CD4-positive, alpha-beta memory T cell (primary cell): ENCODE data around the gene PDLIM7. TPM values are rescaled to one million over a fixed set of nuclear protein-coding genes. Genes with fewer than 3 reads are reported as not detected.

Experiments used
- CTCF ChIA-PET: fragments of 350-600 bp; sonication (Branson Sonifier 250); formaldehyde crosslinking; loops from one replicate; lab custom pipeline; 2021; ENCODE audit warnings: inconsistent platforms; ENCODE audit not compliant: partially characterized antibody; lab: Charles Lee
- POLR2A ChIA-PET: fragments of 350-600 bp; sonication (Branson Sonifier 250); formaldehyde crosslinking; loops from one replicate; lab custom pipeline; 2021; ENCODE audit not compliant: partially characterized antibody; lab: Charles Lee
- DNase-seq, 5 donors: peaks; one replicate each; pipeline versions ENCODE4 v3.0.0 to v3.0.0-alpha.2; 2020 to 2022; ENCODE audit warnings: mixed read lengths in 1 of 5
- H3K27ac ChIP-seq: one replicate; pipeline ENCODE4 v1.7.0; 2013; ENCODE audit warnings: low read depth, low read length
- H3K27me3 ChIP-seq: 2 replicates; pipeline ENCODE4 v1.7.0; 2013; ENCODE audit warnings: mild to moderate bottlenecking, low read length, moderate library complexity; ENCODE audit not compliant: insufficient read depth
- H3K36me3 ChIP-seq: 2 replicates; pipeline ENCODE4 v1.7.0; 2013; ENCODE audit warnings: mild to moderate bottlenecking, low read length, moderate library complexity; ENCODE audit not compliant: insufficient read depth
- H3K4me1 ChIP-seq: 2 replicates; pipeline ENCODE4 v1.7.0; 2013; ENCODE audit warnings: mild to moderate bottlenecking, low read length, moderate library complexity; ENCODE audit not compliant: insufficient read depth
- H3K4me3 ChIP-seq, 2 donors: one replicate each; pipeline ENCODE4 v1.7.0; 2013; ENCODE audit warnings: low read length in 2 of 2, mild to moderate bottlenecking in 1 of 2
- H3K9me3 ChIP-seq, 2 donors: one replicate each; pipeline ENCODE4 v1.7.0; 2013; ENCODE audit warnings: low read length in 2 of 2, control low read depth in 1 of 2; ENCODE audit not compliant: control insufficient read depth in 1 of 2
- H3K27ac Mint-ChIP-seq, 7 donors: one replicate each; pipeline ENCODE4 v1.8.0; 2020 to 2021; ENCODE audit warnings: mixed read lengths in 7 of 7, mild to moderate bottlenecking in 6 of 7, inconsistent platforms in 3 of 7, moderate library complexity in 3 of 7
- H3K27me3 Mint-ChIP-seq, 2 donors: one replicate each; pipeline ENCODE4 v1.8.0; 2020 to 2021; ENCODE audit warnings: mixed read lengths in 2 of 2
- H3K36me3 Mint-ChIP-seq, 2 donors: one replicate each; pipeline ENCODE4 v1.8.0; 2020 to 2021; ENCODE audit warnings: mixed read lengths in 2 of 2, inconsistent platforms in 1 of 2, mild to moderate bottlenecking in 1 of 2
- H3K4me1 Mint-ChIP-seq, 4 donors: one replicate each; pipeline ENCODE4 v1.8.0; 2020 to 2021; ENCODE audit warnings: mixed read lengths in 4 of 4, mild to moderate bottlenecking in 1 of 4
- H3K4me3 Mint-ChIP-seq, 8 donors: one replicate each; pipeline ENCODE4 v1.8.0; 2020 to 2021; ENCODE audit warnings: mixed read lengths in 8 of 8, mild to moderate bottlenecking in 7 of 8, moderate library complexity in 6 of 8, inconsistent platforms in 3 of 8
- H3K9me3 Mint-ChIP-seq, 8 donors: one replicate each; pipeline ENCODE4 v1.8.0; 2020 to 2021; ENCODE audit warnings: mixed read lengths in 8 of 8, mild to moderate bottlenecking in 5 of 8, inconsistent platforms in 3 of 8, moderate library complexity in 1 of 8
- intact Hi-C: fragments of 100-400 bp; cut with micrococcal nuclease; formaldehyde crosslinking; loops from one replicate; pipeline ENCODE4 v1.15.1; 2023
- polyA plus RNA-seq, 2 donors: library from polyadenylated mRNA; unstranded; fragments of 300-500 nt; fragmentation: Illumina TruSeq; gene quantifications; one replicate each; pipeline ENCODE4 v1.2.3, GENCODE V29; 2021
- total RNA-seq, 2 experiments: library from RNA; stranded (reverse); gene quantifications; one replicate each; pipeline ENCODE4 v1.2.3, GENCODE V29; 2021

Gene PDLIM7
- total and polyA plus RNA-seq, 4 experiments from 2014 or later: 3.3 to 7.3 (median 4.6) TPM

- Histone ChIP-seq H3K9me3 (no peaks in the 10 kb centered on the region), H3K27ac (peak within 1 kb of the TSS; percentile 71), H3K4me3 (peak within 1 kb of the TSS; percentile 88 to 93), H3K27me3 (no peaks in the 10 kb centered on the region), H3K4me1 (peaks cover 37% of the 10 kb centered on the region), H3K36me3 (peaks cover 33% of the 10 kb centered on the region)
- H3K9me3 Mint-ChIP-seq: no peaks in the 10 kb centered on the region
- intact Hi-C loops: loop anchor here (1.0 to 2.0 kb wide), 4 partner anchors 20 to 83 kb away; partner anchors contain the start of genes B4GALT7, FAM193B, PDLIM7 and TMED9
- H3K27ac Mint-ChIP-seq: peak within 1 kb of the TSS; percentile 82 to 99 (median 95)
- H3K4me3 Mint-ChIP-seq: peak within 1 kb of the TSS; percentile 93 to 100 (median 96)
- CTCF ChIA-PET: interaction anchor here (1.1 to 2.1 kb wide), 7 partner anchors 16 to 207 kb away, joined by 3 to 13 read pairs (median 3); no protein-coding TSS in a partner anchor
- POLR2A ChIA-PET: interaction anchor here (0.8 to 3.1 kb wide), 8 partner anchors 16 to 213 kb away, joined by 3 to 11 read pairs (median 4); partner anchors contain the start of genes B4GALT7, LMAN2, PDLIM7 and PRELID1
- peaks cover 21 to 52% of the 10 kb centered on the region in 2 donors for H3K36me3 Mint-ChIP-seq
- H3K27me3 Mint-ChIP-seq: no peaks in the 10 kb centered on the region
- peaks cover 31 to 62% (median 43%) of the 10 kb centered on the region in 4 donors for H3K4me1 Mint-ChIP-seq
- DNase-seq: peak; percentile 95 to 97 (median 95)
Measured at GRCh38 chr5:177516601-177517568, 19.5 kb upstream of the PDLIM7 start, which contains the start of gene DDX41. TSS of gene DDX41 (minus strand) at chr5:177516961. CDS start at chr5:177516945, 16 bp downstream.

DNA sequence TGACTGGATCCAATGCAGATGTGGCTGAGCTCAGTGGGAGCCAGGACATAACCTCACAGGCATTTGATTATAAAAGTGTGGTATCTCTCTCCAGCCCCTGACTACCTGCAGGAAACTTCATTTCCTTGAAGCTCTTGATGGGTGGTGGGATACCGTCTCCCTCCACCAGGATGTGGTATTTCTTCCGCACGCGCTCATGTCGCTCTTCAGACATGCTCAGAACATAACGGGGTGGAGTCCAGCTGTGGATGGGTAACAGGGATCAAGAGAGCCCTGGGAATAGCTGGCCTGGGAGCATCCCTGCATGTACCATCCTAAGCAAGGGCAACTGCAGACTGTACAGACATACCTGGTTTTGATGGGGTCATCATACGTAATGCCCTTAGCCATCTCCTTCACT is 18.2 kb upstream of the PDLIM7 start:
- H3K27me3 Mint-ChIP-seq: no peaks in the 10 kb centered on the region
- Histone ChIP-seq H3K4me1 (peaks cover 29% of the 10 kb centered on the region), H3K27ac (peak overlapping the region; percentile 71), H3K27me3 (no peaks in the 10 kb centered on the region), H3K4me3 (peak overlapping the region; percentile 88 to 93), H3K9me3 (no peaks in the 10 kb centered on the region), H3K36me3 (peaks cover 42% of the 10 kb centered on the region)
- intact Hi-C loops: no loop called here
- H3K9me3 Mint-ChIP-seq: no peaks in the 10 kb centered on the region
- peaks cover 28 to 50% (median 34%) of the 10 kb centered on the region in 4 donors for H3K4me1 Mint-ChIP-seq
- H3K36me3 Mint-ChIP-seq: peaks cover 27 to 52% of the 10 kb centered on the region in 2 donors
- CTCF ChIA-PET: interaction anchor here (1.1 to 2.1 kb wide), 5 partner anchors 14 to 206 kb away, joined by 3 to 13 read pairs (median 4); no protein-coding TSS in a partner anchor
- H3K4me3 Mint-ChIP-seq: peak overlapping the region; percentile 93 to 100 (median 96)
- peak overlapping the region in 5 of 7 donors; percentile 15 to 96 (median 72) for H3K27ac Mint-ChIP-seq
- no peak for DNase-seq
- POLR2A ChIA-PET: interaction anchor here (1.1 to 3.1 kb wide), 4 partner anchors 9 to 77 kb away, joined by 4 to 11 read pairs (median 8); partner anchors contain the start of gene PDLIM7

- Histone ChIP-seq H3K27ac (no peak overlapping the region), H3K4me1 (peaks cover 26% of the 10 kb centered on the region), H3K4me3 (no peak overlapping the region), H3K36me3 (peaks cover 42% of the 10 kb centered on the region), H3K27me3 (no peaks in the 10 kb centered on the region), H3K9me3 (no peaks in the 10 kb centered on the region)
- peak overlapping the region in 1 of 8 donors; percentile 68 for H3K4me3 Mint-ChIP-seq
- DNase-seq: no peak
- peaks cover 23 to 39% (median 28%) of the 10 kb centered on the region in 4 donors for H3K4me1 Mint-ChIP-seq
- intact Hi-C loops: no loop called here
- peak overlapping the region in 1 of 7 donors; percentile 11 for H3K27ac Mint-ChIP-seq
- CTCF ChIA-PET: no interaction called here
- POLR2A ChIA-PET: no interaction called here
- H3K9me3 Mint-ChIP-seq: no peaks in the 10 kb centered on the region
- no peaks in the 10 kb centered on the region for H3K27me3 Mint-ChIP-seq
- H3K36me3 Mint-ChIP-seq: peaks cover 24 to 45% of the 10 kb centered on the region in 2 donors
Measured at GRCh38 chr5:177514541-177514940, 17.1 kb upstream of the PDLIM7 start.

DNA sequence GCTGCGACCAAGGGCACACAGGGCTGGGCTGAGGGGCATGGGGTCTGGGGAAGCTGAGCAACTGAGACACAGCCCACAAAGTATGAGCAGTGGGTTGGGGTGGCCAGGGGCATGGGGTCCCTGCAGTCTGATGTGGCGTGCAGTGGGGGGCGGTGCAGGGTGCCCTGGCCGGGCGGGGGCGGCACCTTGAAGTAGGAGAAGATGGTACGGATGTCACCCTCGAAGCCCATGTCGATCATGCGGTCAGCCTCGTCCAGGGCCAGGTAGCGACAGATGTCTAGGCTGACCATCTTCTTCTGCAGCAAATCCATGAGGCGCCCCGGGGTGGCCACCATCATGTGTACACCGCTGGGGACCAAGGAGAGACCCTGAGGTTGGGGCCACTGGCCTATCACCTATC is 16.1 kb upstream of the PDLIM7 start:
- Histone ChIP-seq H3K9me3 (no peaks in the 10 kb centered on the region), H3K4me3 (no peak overlapping the region), H3K27ac (no peak overlapping the region), H3K36me3 (peaks cover 42% of the 10 kb centered on the region), H3K4me1 (peaks cover 17% of the 10 kb centered on the region), H3K27me3 (no peaks in the 10 kb centered on the region)
- Mint-ChIP-seq H3K4me3 (no peak overlapping the region), H3K4me1 (peaks cover 19 to 32% (median 25%) of the 10 kb centered on the region in 4 donors), H3K36me3 (peaks cover 24 to 44% of the 10 kb centered on the region in 2 donors), H3K27ac (peak overlapping the region in 1 of 7 donors; percentile 18), H3K27me3 (no peaks in the 10 kb centered on the region), H3K9me3 (no peaks in the 10 kb centered on the region)
- POLR2A ChIA-PET: no interaction called here
- DNase-seq: no peak
- intact Hi-C loops: no loop called here
- CTCF ChIA-PET: no interaction called here

DNA sequence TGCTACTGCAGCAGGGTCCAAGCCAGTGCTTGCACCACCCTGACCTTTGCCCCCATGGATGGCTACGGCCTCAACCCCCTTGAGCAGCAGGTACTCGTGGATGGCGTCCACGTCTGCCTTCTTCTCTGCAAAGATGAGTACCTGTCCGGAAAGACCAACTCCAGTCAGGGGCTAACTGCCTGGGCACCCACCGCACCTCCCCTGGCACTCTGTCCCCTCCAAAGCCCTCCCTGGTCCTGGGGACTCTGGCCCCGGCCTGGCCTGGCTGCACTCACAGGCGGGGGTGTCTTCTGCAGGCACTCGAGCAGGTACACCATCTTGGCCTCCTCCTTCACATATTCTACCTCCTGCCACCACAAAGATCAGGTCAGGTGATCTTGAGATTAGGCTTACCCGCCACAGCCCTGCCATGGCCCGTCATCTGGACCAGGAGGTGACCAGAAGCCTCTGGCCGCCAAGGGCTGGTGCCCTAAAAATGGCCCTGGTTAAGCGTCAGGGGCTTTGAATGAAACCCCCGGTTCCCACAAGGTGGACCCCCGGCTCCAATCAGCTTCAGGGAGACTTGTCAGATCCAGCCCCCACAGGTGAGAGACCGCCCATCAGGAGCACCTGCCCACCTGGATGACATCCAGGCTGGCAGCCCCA is 15.5 kb upstream of the PDLIM7 start:
- no peak for DNase-seq

GRCh38 chr5:177511796-177512675 is 14.6 kb upstream of the PDLIM7 start:
- no peaks in the 10 kb centered on the region for H3K27me3 ChIP-seq
- H3K4me3 Mint-ChIP-seq: no peak overlapping the region
- no peak overlapping the region for H3K4me3 ChIP-seq
- H3K27ac Mint-ChIP-seq: no peak overlapping the region
- H3K4me1 ChIP-seq: peaks cover 17% of the 10 kb centered on the region
- H3K36me3 Mint-ChIP-seq: peaks cover 24 to 43% of the 10 kb centered on the region in 2 donors
- no peaks in the 10 kb centered on the region for H3K9me3 Mint-ChIP-seq
- peaks cover 42% of the 10 kb centered on the region for H3K36me3 ChIP-seq
- no peak overlapping the region for H3K27ac ChIP-seq
- DNase-seq: no peak
- H3K27me3 Mint-ChIP-seq: no peaks in the 10 kb centered on the region
- H3K4me1 Mint-ChIP-seq: peaks cover 18 to 31% (median 22%) of the 10 kb centered on the region in 4 donors
- ChIA-PET POLR2A (no interaction called here), CTCF (no interaction called here)
- H3K9me3 ChIP-seq: no peaks in the 10 kb centered on the region
- intact Hi-C loops: no loop called here

More for the DNA sequence above, 15.5 kb upstream of the PDLIM7 start:
- H3K4me1 Mint-ChIP-seq: peaks cover 19 to 32% (median 25%) of the 10 kb centered on the region in 4 donors
- POLR2A ChIA-PET: no interaction called here
- Histone ChIP-seq H3K4me3 (no peak overlapping the region), H3K27ac (no peak overlapping the region), H3K4me1 (peaks cover 17% of the 10 kb centered on the region), H3K9me3 (no peaks in the 10 kb centered on the region), H3K36me3 (peaks cover 42% of the 10 kb centered on the region), H3K27me3 (no peaks in the 10 kb centered on the region)
- no peak overlapping the region for H3K4me3 Mint-ChIP-seq
- CTCF ChIA-PET: no interaction called here
- no peak overlapping the region for H3K27ac Mint-ChIP-seq
- intact Hi-C loops: no loop called here
- H3K9me3 Mint-ChIP-seq: no peaks in the 10 kb centered on the region
- peaks cover 24 to 44% of the 10 kb centered on the region in 2 donors for H3K36me3 Mint-ChIP-seq
- no peaks in the 10 kb centered on the region for H3K27me3 Mint-ChIP-seq
